Parathyroid adenoma (tissue), 2 donors: ENCODE measurements around the gene CIAPIN1.

ENCODE experiments used
- H2AFZ ChIP-seq: fragments of 300-600 bp; sonication (generic); one replicate; pipeline ENCODE4 v1.7.0; 2017; ENCODE audit warnings: antibody characterized with exemption, mild to moderate bottlenecking
- H3K27ac ChIP-seq: fragments of 300-600 bp; sonication (generic); one replicate; pipeline ENCODE4 v1.7.0; 2017
- H3K27me3 ChIP-seq: fragments of 300-600 bp; sonication (generic); one replicate; pipeline ENCODE4 v1.7.0; 2017; ENCODE audit warnings: low read length; ENCODE audit not compliant: control insufficient read depth, insufficient read depth
- H3K36me3 ChIP-seq: fragments of 300-600 bp; sonication (generic); one replicate; pipeline ENCODE4 v1.7.0; 2017; ENCODE audit warnings: low read length; ENCODE audit not compliant: control insufficient read depth, insufficient read depth
- H3K4me1 ChIP-seq: fragments of 300-600 bp; sonication (generic); one replicate; pipeline ENCODE4 v1.7.0; 2017; ENCODE audit warnings: control low read depth
- H3K4me2 ChIP-seq: fragments of 300-600 bp; sonication (generic); one replicate; pipeline ENCODE4 v1.7.0; 2017; ENCODE audit warnings: low read length
- H3K4me3 ChIP-seq: fragments of 300-600 bp; sonication (generic); one replicate; pipeline ENCODE4 v1.7.0; 2017; ENCODE audit warnings: low read depth, low read length
- H3K79me2 ChIP-seq: fragments of 300-600 bp; sonication (generic); one replicate; pipeline ENCODE4 v1.7.0; 2017; ENCODE audit warnings: control low read depth
- H3K9ac ChIP-seq: fragments of 300-600 bp; sonication (generic); one replicate; pipeline ENCODE4 v1.7.0; 2017; ENCODE audit warnings: mild to moderate bottlenecking
- H3K9me3 ChIP-seq: fragments of 300-600 bp; sonication (generic); one replicate; pipeline ENCODE4 v1.7.0; 2017; ENCODE audit warnings: low read length; ENCODE audit not compliant: control insufficient read depth
- CTCF ChIP-seq: fragments of 300-600 bp; sonication (generic); IDR thresholded peaks from one replicate; pipeline ENCODE4 v1.7.0; 2017; ENCODE audit warnings: antibody characterized with exemption, mild to moderate bottlenecking
- donor health status: primary hyperparathyroidism.

Gene CIAPIN1

GRCh38 chr16:57409065-57409464 is 38.1 kb downstream of the CIAPIN1 start:
- H3K79me2 ChIP-seq, result no peaks in the 10 kb centered on the region
- no peak overlapping the region for H2AFZ ChIP-seq
- no peak overlapping the region for H3K4me3 ChIP-seq
- H3K27me3 ChIP-seq, result no peaks in the 10 kb centered on the region
- no peak overlapping the region for H3K9ac ChIP-seq
- H3K4me1 ChIP-seq, result no peaks in the 10 kb centered on the region
- peak overlapping the region; percentile 24 for H3K27ac ChIP-seq
- no peak overlapping the region for H3K4me2 ChIP-seq
- TF ChIP-seq CTCF, result no peak
- H3K9me3 ChIP-seq, result no peaks in the 10 kb centered on the region
- no peaks in the 10 kb centered on the region for H3K36me3 ChIP-seq

GRCh38 chr16:57407521-57408353 is 39.4 kb downstream of the CIAPIN1 start:
- no peak overlapping the region for H3K4me3 ChIP-seq
- H3K9ac ChIP-seq, result no peak overlapping the region
- H3K36me3 ChIP-seq, result no peaks in the 10 kb centered on the region
- TF ChIP-seq CTCF, result no peak
- no peak overlapping the region for H3K27ac ChIP-seq
- no peaks in the 10 kb centered on the region for H3K9me3 ChIP-seq
- no peak overlapping the region for H3K4me2 ChIP-seq
- no peaks in the 10 kb centered on the region for H3K4me1 ChIP-seq
- no peaks in the 10 kb centered on the region for H3K27me3 ChIP-seq
- H2AFZ ChIP-seq, result no peak overlapping the region
- no peaks in the 10 kb centered on the region for H3K79me2 ChIP-seq

- Histone ChIP-seq H3K4me3 (no peak overlapping the region), H3K36me3 (no peaks in the 10 kb centered on the region), H2AFZ (no peak overlapping the region), H3K4me1 (no peaks in the 10 kb centered on the region), H3K9me3 (no peaks in the 10 kb centered on the region), H3K4me2 (no peak overlapping the region), H3K9ac (no peak overlapping the region), H3K79me2 (no peaks in the 10 kb centered on the region), H3K27ac (no peak overlapping the region), H3K27me3 (no peaks in the 10 kb centered on the region)
- TF ChIP-seq CTCF, result no peak
Measured at GRCh38 chr16:57406881-57407280, 40.3 kb downstream of the CIAPIN1 start.

GRCh38 chr16:57405097-57405496 is 42.1 kb downstream of the CIAPIN1 start:
- Histone ChIP-seq H3K36me3 (no peaks in the 10 kb centered on the region), H3K4me2 (no peak overlapping the region), H3K4me3 (no peak overlapping the region), H3K27me3 (no peaks in the 10 kb centered on the region), H2AFZ (no peak overlapping the region), H3K9ac (no peak overlapping the region), H3K4me1 (no peaks in the 10 kb centered on the region), H3K27ac (no peak overlapping the region), H3K79me2 (no peaks in the 10 kb centered on the region), H3K9me3 (no peaks in the 10 kb centered on the region)
- TF ChIP-seq CTCF, result no peak
